IPS-18c (cell line): ENCODE results near the gene AGBL4.

ENCODE experiments used
- H3K4me3 ChIP-seq: 2 replicates; pipeline ENCODE4 v1.7.0; 2013; ENCODE audit warnings: low read depth, mild to moderate bottlenecking, low read length, moderate library complexity; ENCODE audit not compliant: insufficient read depth
- H3K9me3 ChIP-seq: one replicate; pipeline ENCODE4 v1.6.1; 2013; ENCODE audit warnings: mild to moderate bottlenecking, low read length, moderate library complexity; ENCODE audit not compliant: control insufficient read depth, insufficient read depth

Gene AGBL4

DNA sequence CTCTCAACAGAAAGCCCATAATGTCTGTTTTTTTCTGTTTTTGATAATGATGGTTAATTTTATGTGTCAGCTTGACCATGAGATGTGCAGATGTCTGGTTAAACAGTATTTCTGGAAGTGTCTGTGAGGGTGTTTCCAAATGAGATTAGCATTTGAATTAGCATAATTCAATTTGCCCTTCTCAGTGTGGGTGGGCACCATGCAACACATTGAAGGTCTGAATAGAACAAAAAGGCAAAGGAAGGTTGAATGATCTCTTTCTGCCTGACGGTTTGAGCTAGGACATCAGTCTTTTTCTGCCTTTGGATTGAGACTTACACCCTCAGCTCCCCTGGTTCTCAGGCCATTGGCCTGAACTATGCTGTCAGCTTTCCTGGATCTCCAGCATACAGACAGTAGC lies 1516.9 kb downstream of the AGBL4 start:
- H3K4me3 ChIP-seq, result no peak overlapping the region

DNA sequence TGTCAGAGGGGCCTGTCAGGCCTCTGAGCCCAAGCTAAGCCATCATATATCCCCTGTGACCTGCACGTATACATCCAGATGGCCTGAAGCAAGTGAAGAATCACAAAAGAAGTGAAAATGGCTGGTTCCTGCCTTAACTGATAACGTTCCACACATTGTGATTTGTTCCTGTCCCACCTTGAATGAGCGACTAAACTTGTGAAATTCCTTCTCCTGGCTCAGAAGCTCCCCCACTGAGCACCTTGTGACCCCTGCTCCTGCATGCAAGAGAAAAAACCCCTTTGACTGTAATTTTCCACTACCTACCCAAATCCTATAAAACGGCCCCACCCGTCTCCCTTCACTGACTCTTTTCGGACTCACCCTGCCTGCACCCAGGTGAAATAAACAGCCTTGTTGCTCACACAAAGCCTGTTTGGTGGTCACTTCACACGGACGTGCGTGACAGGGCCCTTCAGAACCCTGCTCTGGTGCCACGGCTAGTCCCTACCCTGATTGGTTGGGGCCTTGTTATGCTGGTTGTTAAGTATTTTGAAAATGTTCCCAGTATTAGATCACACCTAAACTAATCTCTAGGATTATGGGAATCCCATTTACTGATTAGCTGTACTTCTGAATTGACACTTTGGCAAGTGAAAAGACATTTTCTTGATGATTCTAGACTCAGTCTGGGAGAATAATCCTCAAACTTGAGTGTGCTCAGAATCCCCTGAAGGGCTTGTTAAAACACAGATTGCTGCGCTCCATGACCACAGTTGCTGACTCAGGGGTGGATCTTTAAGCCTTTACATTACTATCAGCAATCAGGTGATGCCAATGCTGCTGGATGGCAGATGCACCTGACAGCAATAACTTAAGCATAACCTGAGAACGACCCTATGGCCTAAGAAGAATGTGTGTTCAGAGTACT lies 1523.0 kb downstream of the AGBL4 start:
- Histone ChIP-seq H3K4me3 (no peak overlapping the region), H3K9me3 (no peaks in the 10 kb centered on the region)

More for the DNA sequence above, 1516.9 kb downstream of the AGBL4 start:
- no peaks in the 10 kb centered on the region for H3K9me3 ChIP-seq

DNA sequence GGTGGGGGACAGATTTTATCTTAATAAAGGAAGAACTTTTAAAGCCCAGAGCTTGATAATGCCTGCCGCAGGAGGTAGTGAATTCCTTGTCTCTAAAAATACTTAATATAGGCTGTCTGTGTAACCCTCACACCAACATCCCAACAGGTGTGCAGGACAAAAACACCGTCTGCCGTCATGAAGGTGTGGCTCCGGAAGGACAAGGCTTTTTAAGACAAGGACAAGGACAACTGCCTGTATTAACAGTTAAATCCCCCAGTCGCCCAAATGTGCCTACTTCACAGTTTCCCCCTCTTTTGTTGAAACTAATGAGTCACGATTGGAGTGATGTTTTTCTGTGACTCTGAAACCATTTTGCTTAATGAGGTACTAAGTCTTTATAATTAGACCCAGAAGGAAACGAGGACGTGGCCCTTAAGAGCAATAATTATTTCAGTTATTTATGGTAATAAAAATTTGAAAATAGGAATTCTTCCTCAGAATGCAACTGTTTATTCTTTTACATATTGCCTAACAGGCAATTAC lies 1524.5 kb downstream of the AGBL4 start:
- Histone ChIP-seq H3K4me3 (no peak overlapping the region), H3K9me3 (no peaks in the 10 kb centered on the region)

DNA sequence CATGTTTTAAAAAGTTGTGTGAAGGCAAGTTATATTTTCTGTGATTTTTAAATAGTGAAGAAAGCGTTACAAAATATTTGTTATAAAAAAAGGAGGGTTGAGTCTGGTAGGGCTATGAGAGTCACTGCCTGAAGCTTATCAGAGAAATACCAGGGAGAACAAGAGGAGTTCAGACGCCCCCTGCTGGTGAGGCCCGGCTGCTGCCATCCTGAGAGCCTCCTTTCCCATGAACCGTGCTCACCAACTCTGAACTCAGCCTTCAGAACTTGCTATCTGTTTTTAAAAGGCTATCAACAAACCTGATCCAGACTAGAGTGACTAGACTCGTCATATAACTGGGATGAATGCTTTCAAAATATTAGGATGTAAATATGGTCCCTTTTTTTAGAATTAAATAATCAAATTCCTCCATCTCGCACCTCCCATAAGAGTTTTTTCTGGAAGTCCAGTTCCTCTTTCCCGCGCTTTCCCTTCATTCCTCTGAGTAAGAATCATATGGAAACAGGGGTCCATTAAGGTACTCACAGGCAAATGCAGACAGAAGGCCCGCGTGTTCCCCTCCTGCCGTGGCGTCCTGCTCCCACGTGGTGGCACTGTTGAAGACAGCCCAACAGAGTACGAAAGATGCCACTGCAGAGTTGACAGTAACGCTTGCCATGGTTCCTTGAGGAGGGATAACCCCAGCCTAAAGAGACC lies 1525.5 kb downstream of the AGBL4 start:
- no peak overlapping the region for H3K4me3 ChIP-seq

DNA sequence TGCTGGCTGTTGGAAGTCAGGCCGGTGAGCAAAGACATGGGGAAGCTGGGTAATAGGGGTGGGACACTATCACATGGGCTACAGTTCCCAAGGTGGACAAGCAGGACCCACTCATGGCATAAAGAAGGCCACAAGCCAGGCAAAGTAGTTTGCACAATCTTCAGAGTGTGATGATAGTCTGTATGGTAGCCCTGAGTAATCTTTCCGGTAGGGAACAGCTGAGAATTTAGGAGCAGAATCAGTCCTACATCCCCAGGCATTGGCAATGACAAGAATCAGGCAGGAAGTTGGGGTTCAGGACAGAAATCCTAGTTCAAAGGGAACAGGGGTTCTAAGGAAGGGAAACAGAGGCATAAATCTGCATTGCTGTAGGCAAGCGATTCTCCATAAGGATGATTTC lies 1527.8 kb downstream of the AGBL4 start:
- Histone ChIP-seq H3K4me3 (no peak overlapping the region), H3K9me3 (no peaks in the 10 kb centered on the region)

More for the DNA sequence above, 1525.5 kb downstream of the AGBL4 start:
- no peaks in the 10 kb centered on the region for H3K9me3 ChIP-seq

DNA sequence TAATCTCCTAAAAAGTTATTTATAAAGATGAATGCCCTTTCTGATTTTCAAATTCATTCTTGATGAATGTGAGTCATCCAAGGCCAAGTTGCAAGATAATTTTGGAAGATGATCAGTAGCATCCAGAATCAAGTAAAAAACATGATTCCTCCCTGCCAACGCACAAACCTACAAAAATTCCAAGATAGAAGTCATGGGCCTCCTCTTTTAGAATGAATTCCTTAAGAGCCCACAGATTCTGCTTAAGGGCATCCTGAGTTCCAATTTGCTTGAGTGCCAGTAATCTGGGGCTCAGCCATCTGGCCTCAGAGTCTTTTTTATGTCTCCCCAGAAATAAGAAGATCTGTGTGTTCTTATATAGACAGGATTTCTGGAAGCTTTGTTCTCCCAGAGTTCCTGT lies 1528.6 kb downstream of the AGBL4 start:
- no peaks in the 10 kb centered on the region for H3K9me3 ChIP-seq
- no peak overlapping the region for H3K4me3 ChIP-seq

DNA sequence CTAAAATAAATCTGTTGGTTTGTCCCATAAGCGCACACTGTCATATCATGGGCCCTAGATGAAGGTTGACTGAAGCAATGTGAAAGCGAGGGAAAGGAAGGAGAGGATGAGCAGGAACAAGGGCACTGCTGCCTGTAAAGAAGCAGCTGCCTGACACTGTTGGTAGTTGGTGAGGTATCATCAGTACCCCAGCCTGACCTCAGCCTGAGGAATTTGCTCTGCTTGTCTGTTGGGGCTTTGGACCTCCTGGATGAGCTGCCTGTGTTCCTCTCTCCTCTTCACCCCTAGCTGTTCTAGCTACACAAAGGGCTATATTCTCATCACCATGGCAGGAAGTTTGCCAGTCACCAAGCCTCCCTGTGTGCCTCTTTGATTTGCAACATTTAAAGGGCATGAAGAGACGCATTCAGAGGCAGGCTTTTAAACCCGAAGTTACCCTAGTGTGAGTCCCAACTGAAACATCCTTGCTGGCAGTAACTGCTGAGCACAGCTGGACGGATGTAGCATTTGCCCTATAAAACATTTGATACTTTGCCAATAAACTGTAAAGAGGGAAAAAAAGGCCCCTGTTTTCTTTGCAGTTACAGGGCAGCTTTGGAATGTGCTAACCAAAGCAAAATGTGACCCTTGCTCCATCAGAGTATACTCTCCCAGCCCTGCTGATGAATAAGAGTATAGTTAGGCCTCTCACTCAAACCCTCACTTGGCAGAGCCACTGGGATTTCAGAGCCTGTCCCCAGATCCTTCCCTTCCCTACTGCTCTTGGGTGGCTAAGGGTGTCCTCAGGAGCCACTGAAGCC lies 1529.6 kb downstream of the AGBL4 start:
- no peak overlapping the region for H3K4me3 ChIP-seq
- H3K9me3 ChIP-seq, result no peaks in the 10 kb centered on the region

DNA sequence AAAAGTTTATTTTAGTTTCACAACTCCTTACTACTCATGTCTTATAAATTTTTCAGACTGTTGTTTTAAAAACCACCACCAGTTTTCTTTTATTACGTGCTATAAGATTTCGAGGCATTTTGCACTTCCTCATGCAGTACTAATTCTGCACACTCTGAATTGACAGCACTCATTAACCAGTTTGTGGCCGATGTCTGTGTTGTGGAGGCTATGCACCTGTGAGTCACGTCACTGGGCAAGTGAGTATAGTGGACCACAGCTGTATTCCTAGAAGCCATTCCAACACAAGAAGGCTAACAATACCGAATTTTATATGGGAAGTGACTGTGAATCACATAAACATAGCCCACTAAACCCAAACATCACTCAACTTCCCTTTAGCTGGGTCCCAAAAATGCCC lies 1530.7 kb downstream of the AGBL4 start:
- Histone ChIP-seq H3K9me3 (no peaks in the 10 kb centered on the region), H3K4me3 (no peak overlapping the region)

DNA sequence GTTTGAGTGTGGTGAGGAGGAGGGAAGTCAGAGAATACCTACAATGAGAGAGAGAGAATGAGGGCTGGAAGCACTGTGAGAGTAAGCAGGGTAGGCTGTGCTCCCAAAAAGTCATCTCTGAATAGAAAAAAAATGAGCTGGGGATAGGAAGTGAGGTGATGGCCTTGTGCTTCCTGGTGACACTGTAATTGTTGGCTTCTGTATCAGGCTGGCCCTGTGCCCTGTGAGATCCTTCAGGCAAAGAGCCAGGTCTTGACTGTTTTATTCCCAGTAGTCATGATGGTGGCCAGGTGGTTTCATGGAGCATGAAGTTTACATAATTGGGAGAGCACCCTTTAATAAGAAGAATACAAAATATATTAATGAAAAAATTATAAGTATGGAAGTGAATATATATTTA lies 1531.4 kb downstream of the AGBL4 start:
- Histone ChIP-seq H3K9me3 (no peaks in the 10 kb centered on the region), H3K4me3 (no peak overlapping the region)

DNA sequence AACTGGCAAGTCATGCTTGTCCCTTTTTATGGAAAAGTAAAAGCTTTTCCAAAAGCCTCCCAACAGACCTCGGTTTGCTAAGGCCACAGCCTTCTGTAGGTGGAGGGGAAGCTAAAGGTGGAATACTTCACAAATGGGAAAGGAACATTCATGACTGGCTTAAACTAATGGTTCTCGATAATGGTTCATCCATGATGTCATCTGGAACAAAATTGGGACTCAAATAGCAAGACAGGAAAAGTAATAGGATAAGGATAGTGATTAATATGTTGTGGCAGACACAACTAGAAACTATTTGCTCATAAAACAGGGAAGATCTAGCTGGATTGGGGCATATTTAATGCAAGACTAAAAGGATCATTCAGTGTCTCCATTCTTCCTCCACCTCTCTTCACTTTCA lies 1535.0 kb downstream of the AGBL4 start:
- H3K9me3 ChIP-seq, result no peaks in the 10 kb centered on the region
- H3K4me3 ChIP-seq, result no peak overlapping the region
